CD4-positive, alpha-beta T cell (primary cell): ENCODE results near the gene SDK1. TPM values are rescaled to one million over a fixed set of nuclear protein-coding genes. Genes with fewer than 3 reads are reported as not detected.
"Not testable (repeated sequence)": the region's sequence is repeated elsewhere in the genome, so short reads cannot be mapped to it uniquely, and the experiment has no call there.

Source experiments
- ATAC-seq: fragments of 200-7000 bp; cut with Tn5 transposase; one replicate; pipeline ENCODE4 v1.10.0; 2022; ENCODE audit warnings: mild to moderate bottlenecking; ENCODE audit not compliant: poor library complexity
- CTCF ChIA-PET: fragments of 350-600 bp; sonication (Branson Sonifier 250); formaldehyde crosslinking; loops from one replicate; lab custom pipeline; 2021; ENCODE audit warnings: antibody characterized with exemption, inconsistent platforms; lab: Charles Lee
- POLR2A ChIA-PET: fragments of 350-600 bp; sonication (Branson Sonifier 250); formaldehyde crosslinking; loops from one replicate; lab custom pipeline; 2021; ENCODE audit warnings: antibody characterized with exemption, inconsistent platforms; lab: Charles Lee
- DNase-seq, 14 experiments: peaks; one replicate each; pipeline ENCODE4 v3.0.0-alpha.2; 2013 to 2020; ENCODE audit warnings: mixed read lengths in 2 of 14
- H3K27ac ChIP-seq, 2 donors: one replicate each; pipeline versions ENCODE4 v1.5.1 to v1.7.0; 2013; ENCODE audit warnings: low read length in 2 of 2, low read depth in 1 of 2, mild to moderate bottlenecking in 1 of 2
- H3K27me3 ChIP-seq, 2 experiments: 1 replicate in 1 of 2; 2 replicates in 1 of 2; pipeline versions ENCODE4 v1.6.1 to v1.7.0; 2013; ENCODE audit warnings: low read length in 2 of 2, control low read depth in 1 of 2, mild to moderate bottlenecking in 1 of 2, moderate library complexity in 1 of 2; ENCODE audit not compliant: insufficient read depth in 2 of 2, control insufficient read depth in 1 of 2
- H3K36me3 ChIP-seq: one replicate; pipeline ENCODE4 v1.6.1; 2013; ENCODE audit warnings: low read length, control low read depth; ENCODE audit not compliant: insufficient read depth
- H3K4me1 ChIP-seq: one replicate; pipeline ENCODE4 v1.6.1; 2013; ENCODE audit warnings: low read length, control low read depth; ENCODE audit not compliant: insufficient read depth
- H3K4me3 ChIP-seq: one replicate; pipeline ENCODE4 v1.5.1; 2013; ENCODE audit warnings: mild to moderate bottlenecking, low read length, moderate library complexity
- H3K9me3 ChIP-seq, 2 experiments: 1 replicate in 1 of 2; 2 replicates in 1 of 2; pipeline versions ENCODE4 v1.6.1 to v1.7.0; 2013; ENCODE audit warnings: low read length in 2 of 2, mild to moderate bottlenecking in 2 of 2, control low read depth in 1 of 2, moderate library complexity in 1 of 2; ENCODE audit not compliant: control insufficient read depth in 1 of 2, insufficient read depth in 1 of 2
- H3K27ac Mint-ChIP-seq: one replicate; pipeline ENCODE4 v1.8.0; 2020; ENCODE audit warnings: mixed read lengths
- H3K27me3 Mint-ChIP-seq: one replicate; pipeline ENCODE4 v1.8.0; 2021; ENCODE audit warnings: mixed read lengths
- H3K36me3 Mint-ChIP-seq: one replicate; pipeline ENCODE4 v1.8.0; 2021; ENCODE audit warnings: low read depth, mixed read lengths
- H3K4me1 Mint-ChIP-seq: one replicate; pipeline ENCODE4 v1.8.0; 2021; ENCODE audit warnings: low read depth, mixed read lengths
- H3K4me3 Mint-ChIP-seq: one replicate; pipeline ENCODE4 v1.8.0; 2020; ENCODE audit warnings: mild to moderate bottlenecking, mixed read lengths
- H3K9me3 Mint-ChIP-seq: one replicate; pipeline ENCODE4 v1.8.0; 2020; ENCODE audit warnings: mixed read lengths
- CTCF ChIP-seq: fragments of 200-600 bp; IDR thresholded peaks from one replicate; pipeline ENCODE4 v1.8.0; 2022; ENCODE audit warnings: antibody characterized with exemption, mild to moderate bottlenecking
- intact Hi-C, 2 experiments: fragments of 100-400 bp; cut with DNase I in 1 of 2; cut with micrococcal nuclease in 1 of 2; formaldehyde crosslinking; loops; one replicate each; pipeline versions ENCODE4 v1.15.1 to v1.9.0; 2023 to 2025; cut with DNase I, micrococcal nuclease
- total RNA-seq, 174 experiments: library from RNA in 2 of 174; stranded (reverse) in 2 of 174; gene quantifications; one replicate each; pipeline ENCODE4 v1.2.3 and lab custom pipeline; 2021 to 2026

Gene SDK1
- total RNA-seq, 2 experiments from 2014 or later, result 1.1 to 1.3 TPM

GRCh38 chr7:3578399-3578798, 277.3 kb downstream of the SDK1 start:
- Mint-ChIP-seq H3K4me1 (no peaks in the 10 kb centered on the region), H3K27ac (no peak overlapping the region), H3K9me3 (peaks cover 13% of the 10 kb centered on the region), H3K4me3 (no peak overlapping the region), H3K27me3 (no peaks in the 10 kb centered on the region), H3K36me3 (no peaks in the 10 kb centered on the region)
- H3K4me1 ChIP-seq, result no peaks in the 10 kb centered on the region
- DNase-seq (no peak), ATAC-seq (no peak)
- H3K9me3 ChIP-seq, result peaks cover 14% of the 10 kb centered on the region in 2 experiments
- TF ChIP-seq CTCF, result no peak
- no peak overlapping the region for H3K27ac ChIP-seq
- intact Hi-C loops, result no loop called here
- CTCF ChIA-PET, result no interaction called here
- H3K4me3 ChIP-seq, result no peak overlapping the region
- H3K27me3 ChIP-seq, result peaks cover 0 to 5% of the 10 kb centered on the region in 2 experiments
- no peaks in the 10 kb centered on the region for H3K36me3 ChIP-seq
- POLR2A ChIA-PET, result no interaction called here

GRCh38 chr7:3579638-3580219, 278.7 kb downstream of the SDK1 start:
- Histone ChIP-seq H3K4me3 (no peak overlapping the region), H3K27me3 (peaks cover 0 to 5% of the 10 kb centered on the region in 2 experiments), H3K36me3 (no peaks in the 10 kb centered on the region), H3K27ac (no peak overlapping the region), H3K4me1 (no peaks in the 10 kb centered on the region), H3K9me3 (peaks cover 11 to 14% of the 10 kb centered on the region in 2 experiments)
- Mint-ChIP-seq H3K36me3 (no peaks in the 10 kb centered on the region), H3K4me1 (no peaks in the 10 kb centered on the region), H3K27ac (no peak overlapping the region), H3K4me3 (no peak overlapping the region), H3K27me3 (no peaks in the 10 kb centered on the region), H3K9me3 (peaks cover 13% of the 10 kb centered on the region)
- ATAC-seq, result no peak
- POLR2A ChIA-PET, result no interaction called here
- DNase-seq, result no peak
- intact Hi-C loops, result no loop called here
- TF ChIP-seq CTCF, result no peak
- CTCF ChIA-PET, result interaction anchor here (0.7 kb wide), 1 partner anchor 11 kb away, joined by 3 read pairs; no protein-coding TSS in a partner anchor

- peaks cover 10 to 14% of the 10 kb centered on the region in 2 experiments for H3K9me3 ChIP-seq
- H3K4me3 ChIP-seq, H3K4me1 ChIP-seq, H3K27me3 ChIP-seq, H3K27ac ChIP-seq, H3K36me3 ChIP-seq, H3K36me3 Mint-ChIP-seq, H3K4me3 Mint-ChIP-seq, POLR2A ChIA-PET, ATAC-seq, H3K27me3 Mint-ChIP-seq, H3K4me1 Mint-ChIP-seq, H3K27ac Mint-ChIP-seq, intact Hi-C loops, CTCF ChIA-PET, DNase-seq: not testable (repeated sequence)
- H3K9me3 Mint-ChIP-seq, result peaks cover 10% of the 10 kb centered on the region
Measured at GRCh38 chr7:3582145-3582544, 281.1 kb downstream of the SDK1 start.

- intact Hi-C loops, result no loop called here
- Histone ChIP-seq H3K36me3 (no peaks in the 10 kb centered on the region), H3K27ac (no peak overlapping the region), H3K4me3 (no peak overlapping the region), H3K9me3 (no peaks in the 10 kb centered on the region), H3K4me1 (no peaks in the 10 kb centered on the region), H3K27me3 (no peaks in the 10 kb centered on the region)
- Mint-ChIP-seq H3K9me3 (peaks cover 2% of the 10 kb centered on the region), H3K27ac (no peak overlapping the region), H3K4me1 (peaks cover 11% of the 10 kb centered on the region), H3K36me3 (no peaks in the 10 kb centered on the region), H3K27me3 (no peaks in the 10 kb centered on the region), H3K4me3 (no peak overlapping the region)
- DNase-seq (no peak), ATAC-seq (no peak)
- TF ChIP-seq CTCF, result no peak
- CTCF ChIA-PET, result no interaction called here
- POLR2A ChIA-PET, result no interaction called here
Measured at GRCh38 chr7:3585826-3586225, 284.8 kb downstream of the SDK1 start.
